Osteocyte (in vitro differentiated cells): ENCODE results near the gene IGSF21. TPM values are rescaled to one million over a fixed set of nuclear protein-coding genes. Genes with fewer than 3 reads are reported as not detected.

ENCODE experiments used
- DNase-seq: peaks from one replicate; pipeline ENCODE4 v3.0.0; 2021; ENCODE audit warnings: mixed read lengths; ENCODE audit not compliant: unreplicated experiment; ENCODE audit errors: extremely low spot score
- H3K27ac Mint-ChIP-seq: one replicate; pipeline ENCODE4 v1.8.0; 2021; ENCODE audit warnings: mild to moderate bottlenecking, mixed read lengths; ENCODE audit not compliant: unreplicated experiment
- H3K27me3 Mint-ChIP-seq: one replicate; pipeline ENCODE4 v1.8.0; 2021; ENCODE audit warnings: mixed read lengths; ENCODE audit not compliant: unreplicated experiment
- H3K36me3 Mint-ChIP-seq: one replicate; pipeline ENCODE4 v1.8.0; 2021; ENCODE audit warnings: mixed read lengths; ENCODE audit not compliant: unreplicated experiment
- H3K4me1 Mint-ChIP-seq: one replicate; pipeline ENCODE4 v1.8.0; 2021; ENCODE audit warnings: mixed read lengths; ENCODE audit not compliant: unreplicated experiment
- H3K4me3 Mint-ChIP-seq: one replicate; pipeline ENCODE4 v1.8.0; 2021; ENCODE audit warnings: mild to moderate bottlenecking, moderate library complexity, mixed read lengths; ENCODE audit not compliant: unreplicated experiment
- H3K9me3 Mint-ChIP-seq: one replicate; pipeline ENCODE4 v1.8.0; 2021; ENCODE audit warnings: mixed read lengths; ENCODE audit not compliant: unreplicated experiment
- CTCF ChIP-seq: fragments of 200-600 bp; sonication (generic); IDR thresholded peaks from 2 replicates; pipeline ENCODE4 v1.5.0; 2021; ENCODE audit warnings: antibody characterized with exemption, mild to moderate bottlenecking, moderate library complexity
- total RNA-seq: library from RNA; stranded (reverse); gene quantifications from 2 replicates; pipeline ENCODE4 v1.2.1, GENCODE V29; 2021

The IGSF21 gene
- total RNA-seq, 1 donor from 2014 or later = not detected

GRCh38 chr1:18262726-18263125 is 155.1 kb downstream of the IGSF21 start:
- Mint-ChIP-seq H3K27me3 (no peaks in the 10 kb centered on the region), H3K9me3 (peaks cover 16% of the 10 kb centered on the region), H3K4me3 (no peak overlapping the region), H3K4me1 (no peaks in the 10 kb centered on the region), H3K27ac (no peak overlapping the region), H3K36me3 (no peaks in the 10 kb centered on the region)
- no peak for TF ChIP-seq CTCF
- no peak for DNase-seq

GRCh38 chr1:18263547-18264120 is 156.0 kb downstream of the IGSF21 start:
- no peak for DNase-seq
- H3K36me3 Mint-ChIP-seq = no peaks in the 10 kb centered on the region
- no peak overlapping the region for H3K4me3 Mint-ChIP-seq
- H3K9me3 Mint-ChIP-seq = peaks cover 16% of the 10 kb centered on the region
- H3K27me3 Mint-ChIP-seq = no peaks in the 10 kb centered on the region
- H3K4me1 Mint-ChIP-seq = no peaks in the 10 kb centered on the region
- TF ChIP-seq CTCF = no peak
- no peak overlapping the region for H3K27ac Mint-ChIP-seq

- DNase-seq = no peak
- H3K27me3 Mint-ChIP-seq = no peaks in the 10 kb centered on the region
- no peaks in the 10 kb centered on the region for H3K36me3 Mint-ChIP-seq
- H3K9me3 Mint-ChIP-seq = peaks cover 7% of the 10 kb centered on the region
- no peak overlapping the region for H3K4me3 Mint-ChIP-seq
- H3K27ac Mint-ChIP-seq = no peak overlapping the region
- H3K4me1 Mint-ChIP-seq = no peaks in the 10 kb centered on the region
- no peak for TF ChIP-seq CTCF
These were observed 156.9 kb downstream of the IGSF21 start for GRCh38 chr1:18264450-18265039.

GRCh38 chr1:18265641-18266040 is 158.0 kb downstream of the IGSF21 start:
- H3K9me3 Mint-ChIP-seq = no peaks in the 10 kb centered on the region
- H3K27me3 Mint-ChIP-seq = no peaks in the 10 kb centered on the region

More at GRCh38 chr1:18265641-18266040, 158.0 kb downstream of the IGSF21 start:
- no peak for DNase-seq
- no peak overlapping the region for H3K27ac Mint-ChIP-seq
- no peak overlapping the region for H3K4me3 Mint-ChIP-seq
- TF ChIP-seq CTCF = no peak
- H3K4me1 Mint-ChIP-seq = no peaks in the 10 kb centered on the region
- no peaks in the 10 kb centered on the region for H3K36me3 Mint-ChIP-seq
